Bronchial epithelial cell (primary cell): ENCODE measurements around the gene PLCD4. TPM values are rescaled to one million over a fixed set of nuclear protein-coding genes. Genes with fewer than 3 reads are reported as not detected.

Experiments used
- DNase-seq: peaks from one replicate; pipeline ENCODE4 v3.0.0-alpha.2; 2010; ENCODE audit warnings: low read depth
- FAIRE-seq: peaks from 2 replicates; lab custom pipeline; 2011; peaks lifted over from hg19 to GRCh38; lab: Jason Lieb, UNC
- H3K27me3 ChIP-seq: 2 replicates; pipeline ENCODE4 v1.5.1; 2011; ENCODE audit warnings: low read length; ENCODE audit not compliant: control insufficient read depth, insufficient read depth
- H3K36me3 ChIP-seq: 2 replicates; pipeline ENCODE4 v1.5.1; 2011; ENCODE audit warnings: low read length; ENCODE audit not compliant: control insufficient read depth, insufficient read depth
- H3K4me3 ChIP-seq: 2 replicates; pipeline ENCODE4 v1.5.1; 2011; ENCODE audit warnings: mild to moderate bottlenecking, low read depth, low read length, control low read depth
- total RNA-seq: library from RNA; depleted of rRNA; stranded (reverse); fragments of >200 nt; gene quantifications from 2 replicates; pipeline ENCODE4 v1.2.1, GENCODE V29; 2014
- TF ChIP-seq, protein P1 (sequence below): IDR thresholded peaks from 2 replicates; pipeline ENCODE4 v1.5.1; 2011; ENCODE audit warnings: mild to moderate bottlenecking, moderate library complexity, low read length, control low read depth, inconsistent platforms; ENCODE audit not compliant: insufficient read depth, severe bottlenecking

Gene PLCD4
- total RNA-seq, 1 donor from 2014 or later = 0.53 TPM

GRCh38 chr2:218642121-218642656 lies 34.5 kb downstream of the PLCD4 start:
- no peak for DNase-seq
- H3K4me3 ChIP-seq = no peak overlapping the region
- TF ChIP-seq, protein P1, sequence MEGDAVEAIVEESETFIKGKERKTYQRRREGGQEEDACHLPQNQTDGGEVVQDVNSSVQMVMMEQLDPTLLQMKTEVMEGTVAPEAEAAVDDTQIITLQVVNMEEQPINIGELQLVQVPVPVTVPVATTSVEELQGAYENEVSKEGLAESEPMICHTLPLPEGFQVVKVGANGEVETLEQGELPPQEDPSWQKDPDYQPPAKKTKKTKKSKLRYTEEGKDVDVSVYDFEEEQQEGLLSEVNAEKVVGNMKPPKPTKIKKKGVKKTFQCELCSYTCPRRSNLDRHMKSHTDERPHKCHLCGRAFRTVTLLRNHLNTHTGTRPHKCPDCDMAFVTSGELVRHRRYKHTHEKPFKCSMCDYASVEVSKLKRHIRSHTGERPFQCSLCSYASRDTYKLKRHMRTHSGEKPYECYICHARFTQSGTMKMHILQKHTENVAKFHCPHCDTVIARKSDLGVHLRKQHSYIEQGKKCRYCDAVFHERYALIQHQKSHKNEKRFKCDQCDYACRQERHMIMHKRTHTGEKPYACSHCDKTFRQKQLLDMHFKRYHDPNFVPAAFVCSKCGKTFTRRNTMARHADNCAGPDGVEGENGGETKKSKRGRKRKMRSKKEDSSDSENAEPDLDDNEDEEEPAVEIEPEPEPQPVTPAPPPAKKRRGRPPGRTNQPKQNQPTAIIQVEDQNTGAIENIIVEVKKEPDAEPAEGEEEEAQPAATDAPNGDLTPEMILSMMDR = no peak
- H3K36me3 ChIP-seq = peaks cover 45% of the 10 kb centered on the region
- no peak for FAIRE-seq
- H3K27me3 ChIP-seq = no peaks in the 10 kb centered on the region

DNA sequence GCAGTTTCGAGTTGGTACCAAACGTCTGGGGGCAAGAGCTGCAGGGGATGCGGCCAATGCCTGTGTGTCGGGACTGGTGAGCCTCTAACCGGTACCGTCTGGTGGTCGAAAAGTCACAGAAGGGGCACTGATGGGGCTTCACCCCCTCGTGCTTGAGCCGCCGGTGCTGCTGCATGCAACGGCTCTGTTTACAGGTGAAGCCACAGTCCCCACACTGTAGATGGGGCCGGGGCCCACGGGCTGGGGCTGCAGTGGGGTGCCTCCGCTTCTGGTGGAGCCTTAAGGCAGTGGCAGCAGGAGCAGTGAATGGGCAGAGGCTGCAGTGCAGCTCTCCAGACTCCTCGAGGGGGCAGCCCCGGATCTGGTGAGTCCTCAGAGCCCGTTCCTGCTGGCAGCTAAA lies 35.1 kb downstream of the PLCD4 start:
- FAIRE-seq = no peak
- TF ChIP-seq, protein P1 = no peak
- Histone ChIP-seq H3K27me3 (no peaks in the 10 kb centered on the region), H3K4me3 (no peak overlapping the region), H3K36me3 (peaks cover 46% of the 10 kb centered on the region)
- no peak for DNase-seq

DNA sequence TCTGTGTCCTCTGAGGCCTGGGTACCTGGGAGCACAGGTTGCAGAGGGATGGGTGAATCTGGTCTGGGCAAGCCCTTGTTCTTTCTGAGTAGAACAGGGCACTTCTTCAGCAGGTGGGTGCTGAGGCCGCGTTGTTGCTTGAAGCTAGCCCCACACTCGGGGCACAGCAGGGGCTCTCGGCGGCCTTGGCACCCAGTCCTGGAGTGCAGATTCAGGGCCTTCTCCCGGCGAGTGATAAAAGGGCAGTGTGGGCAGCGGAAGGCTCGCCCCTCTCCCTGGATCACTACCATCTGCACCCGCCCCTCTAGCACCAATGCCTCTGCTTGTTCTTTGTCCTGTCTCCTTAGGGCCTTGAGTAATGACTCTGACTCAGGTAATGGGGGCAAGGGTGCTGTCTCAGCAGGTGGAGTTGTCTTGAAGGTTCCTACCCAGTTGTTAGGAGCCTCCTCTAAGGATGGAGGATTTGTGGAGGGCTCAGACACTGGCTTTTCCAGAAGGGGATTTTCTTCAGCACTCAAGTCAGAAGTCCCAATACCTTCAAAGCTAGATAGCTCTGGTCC lies 36.1 kb downstream of the PLCD4 start:
- DNase-seq = peak; percentile 56
- Histone ChIP-seq H3K36me3 (peaks cover 50% of the 10 kb centered on the region), H3K4me3 (no peak overlapping the region), H3K27me3 (no peaks in the 10 kb centered on the region)
- TF ChIP-seq, protein P1 = no peak
- no peak for FAIRE-seq

- H3K27me3 ChIP-seq = no peaks in the 10 kb centered on the region
- FAIRE-seq (no peak), DNase-seq (no peak)
- peaks cover 54% of the 10 kb centered on the region for H3K36me3 ChIP-seq
- H3K4me3 ChIP-seq = no peak overlapping the region
- TF ChIP-seq, protein P1 = no peak
Measured at GRCh38 chr2:218644721-218645120, 37.0 kb downstream of the PLCD4 start.

- H3K27me3 ChIP-seq = no peaks in the 10 kb centered on the region
- peaks cover 54% of the 10 kb centered on the region for H3K36me3 ChIP-seq
- TF ChIP-seq, protein P1 = no peak
- DNase-seq (peak; percentile 93), FAIRE-seq (no peak)
- H3K4me3 ChIP-seq = no peak overlapping the region
Measured at GRCh38 chr2:218645126-218645525, 37.4 kb downstream of the PLCD4 start.

DNA sequence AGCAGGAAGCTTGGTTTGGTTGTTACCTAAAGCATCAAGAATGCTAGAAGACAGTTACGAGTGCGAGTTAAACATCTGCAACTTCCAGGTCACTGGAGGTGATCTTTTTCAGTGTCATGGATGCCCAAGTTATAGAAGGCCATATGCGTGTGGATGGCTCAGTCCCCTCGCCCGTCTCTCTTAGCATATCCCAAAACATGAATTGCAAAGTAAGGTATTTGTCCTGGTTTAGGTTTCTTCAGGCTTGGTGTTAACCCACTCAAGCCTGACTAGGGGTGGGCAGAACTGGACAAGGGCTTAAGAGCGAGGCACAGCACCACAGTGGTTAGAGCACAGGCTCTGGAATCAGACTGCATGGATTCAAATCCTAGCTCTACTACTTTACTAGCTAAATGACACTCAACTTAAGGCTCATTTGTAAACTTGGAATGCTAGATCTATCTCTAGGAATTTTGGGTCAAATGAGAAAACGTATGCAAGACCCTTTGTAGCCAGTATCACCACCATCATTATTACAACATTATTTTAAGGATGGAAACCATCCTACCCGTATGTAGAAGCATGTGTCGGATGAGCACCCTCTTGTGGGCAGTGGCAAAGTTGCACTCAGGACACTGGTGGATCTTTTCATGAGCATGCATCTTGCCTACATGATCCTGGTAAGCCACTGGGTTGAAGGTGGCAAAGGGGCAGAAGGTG lies 40.5 kb downstream of the PLCD4 start:
- H3K4me3 ChIP-seq = no peak overlapping the region
- FAIRE-seq (peak; percentile 80), DNase-seq (peak; percentile 65)
- TF ChIP-seq, protein P1 = peak; percentile 79
- H3K36me3 ChIP-seq = peaks cover 40% of the 10 kb centered on the region
- no peaks in the 10 kb centered on the region for H3K27me3 ChIP-seq
